OCI-LY7 (cell line): ENCODE measurements around the gene FBXW11.
"Not testable (repeated sequence)": the region's sequence is repeated elsewhere in the genome, so short reads cannot be mapped to it uniquely, and the experiment has no call there.

Source experiments
- CTCF ChIP-seq: fragments of 200-600 bp; sonication (generic); conservative IDR thresholded peaks from 2 replicates; pipeline ENCODE4 v1.5.1; 2014; ENCODE audit warnings: mild to moderate bottlenecking, antibody characterized with exemption, low read length, moderate library complexity, mixed read lengths
- EZH2phosphoT487 ChIP-seq: fragments of 200-600 bp; sonication (generic); IDR thresholded peaks from 2 replicates; pipeline ENCODE4 v1.6.1; 2018; ENCODE audit warnings: low read depth, borderline replicate concordance, mild to moderate bottlenecking, mixed run types, antibody characterized with exemption, low read length, moderate library complexity, mixed read lengths

DNA sequence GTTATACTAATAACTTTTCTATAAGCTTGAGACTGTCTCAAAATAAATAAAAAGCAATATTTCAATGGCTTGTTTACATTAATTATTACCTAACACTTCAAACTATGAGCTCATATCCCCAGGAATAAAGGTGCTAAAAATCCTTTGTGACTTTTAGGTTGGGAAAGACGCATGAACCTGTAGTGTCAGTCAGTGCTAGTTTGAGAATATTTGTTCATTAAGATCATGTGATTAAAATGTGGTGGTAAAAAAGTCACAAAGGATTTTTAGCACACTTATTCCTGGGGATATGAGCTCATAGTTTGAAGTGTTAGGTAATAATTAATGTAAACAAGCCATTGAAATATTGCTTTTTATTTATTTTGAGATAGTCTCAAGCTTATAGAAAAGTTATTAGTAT is 64.8 kb downstream of the FBXW11 start:
- not testable (repeated sequence) for TF ChIP-seq CTCF, EZH2phosphoT487
